Measurements from ENCODE around the gene PRDM4. TPM values are rescaled to one million over a fixed set of nuclear protein-coding genes. Genes with fewer than 3 reads are reported as not detected.

Gene PRDM4
- total RNA-seq, 1 experiment from 2014 or later: 25.2 TPM

- CTCF ChIA-PET: no interaction called here
- no peak for DNase-seq
- Mint-ChIP-seq H3K36me3 (ENCODE audit: insufficient read depth, unreplicated experiment) (no peaks in the 10 kb centered on the region), H3K27ac (ENCODE audit: unreplicated experiment) (no peak overlapping the region), H3K4me1 (ENCODE audit: low read depth, unreplicated experiment) (no peaks in the 10 kb centered on the region), H3K9me3 (ENCODE audit: low read depth, unreplicated experiment) (no peaks in the 10 kb centered on the region), H3K4me3 (ENCODE audit: low read depth, unreplicated experiment) (no peak overlapping the region), H3K27me3 (ENCODE audit: unreplicated experiment) (peaks cover 57% of the 10 kb centered on the region)
- intact Hi-C loops (cut with micrococcal nuclease; ENCODE audit: unreplicated experiment): no loop called here
- BruUV-seq (replicated peaks): no TSS peak
- TF ChIP-seq CTCF (IDR thresholded peaks at IDR 0.05; ENCODE audit: unreplicated experiment): no peak
Observed at GRCh38 chr12:107780298-107780697, 19.4 kb upstream of the PRDM4 start.

GRCh38 chr12:107779077-107779831 lies 18.3 kb upstream of the PRDM4 start:
- intact Hi-C loops (cut with micrococcal nuclease; ENCODE audit: unreplicated experiment): no loop called here
- CTCF ChIA-PET: no interaction called here
- no TSS peak for BruUV-seq (replicated peaks)
- no peak overlapping the region for H3K4me3 Mint-ChIP-seq (ENCODE audit: low read depth, unreplicated experiment)
- peaks cover 64% of the 10 kb centered on the region for H3K27me3 Mint-ChIP-seq (ENCODE audit: unreplicated experiment)
- H3K27ac Mint-ChIP-seq (ENCODE audit: unreplicated experiment): no peak overlapping the region
- no peak for TF ChIP-seq CTCF (IDR thresholded peaks at IDR 0.05; ENCODE audit: unreplicated experiment)
- no peaks in the 10 kb centered on the region for H3K4me1 Mint-ChIP-seq (ENCODE audit: low read depth, unreplicated experiment)
- H3K36me3 Mint-ChIP-seq (ENCODE audit: insufficient read depth, unreplicated experiment): no peaks in the 10 kb centered on the region
- no peaks in the 10 kb centered on the region for H3K9me3 Mint-ChIP-seq (ENCODE audit: low read depth, unreplicated experiment)
- DNase-seq: no peak

DNA sequence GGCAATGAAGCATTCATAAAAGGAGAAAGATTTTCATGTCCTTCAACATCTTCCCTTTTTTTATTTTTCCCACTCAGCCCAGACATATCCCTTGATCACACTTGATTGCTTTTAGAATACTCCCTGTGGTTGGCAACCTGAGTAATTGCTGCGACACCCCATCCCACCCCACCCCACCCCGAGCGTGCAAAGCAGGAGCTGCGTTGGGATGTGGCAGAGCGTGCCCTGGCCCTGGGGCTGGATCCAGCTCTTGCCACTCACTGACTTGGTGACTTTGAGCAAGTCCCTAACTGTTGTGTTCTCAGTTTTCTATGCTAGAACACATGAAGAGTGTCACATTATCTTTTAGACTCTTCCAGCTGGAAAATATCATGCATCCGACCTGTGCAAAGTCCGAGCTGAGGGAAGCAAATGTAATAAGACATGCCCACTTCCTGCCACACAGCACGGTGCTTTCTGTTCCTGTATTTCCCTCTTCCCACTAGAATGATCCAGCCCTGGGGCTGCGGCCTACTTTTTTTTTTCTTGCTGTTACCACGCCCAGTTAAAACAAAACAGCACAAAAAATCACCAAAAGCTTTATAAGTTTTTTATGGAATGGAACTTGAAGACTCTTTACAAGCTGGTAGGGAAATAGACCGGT lies 17.6 kb upstream of the PRDM4 start:
- Mint-ChIP-seq H3K9me3 (ENCODE audit: low read depth, unreplicated experiment) (no peaks in the 10 kb centered on the region), H3K4me1 (ENCODE audit: low read depth, unreplicated experiment) (no peaks in the 10 kb centered on the region), H3K4me3 (ENCODE audit: low read depth, unreplicated experiment) (no peak overlapping the region), H3K27ac (ENCODE audit: unreplicated experiment) (no peak overlapping the region), H3K36me3 (ENCODE audit: insufficient read depth, unreplicated experiment) (no peaks in the 10 kb centered on the region), H3K27me3 (ENCODE audit: unreplicated experiment) (peaks cover 72% of the 10 kb centered on the region)
- no TSS peak for BruUV-seq (replicated peaks)
- no peak for TF ChIP-seq CTCF (IDR thresholded peaks at IDR 0.05; ENCODE audit: unreplicated experiment)
- CTCF ChIA-PET: no interaction called here
- DNase-seq: no peak
- intact Hi-C loops (cut with micrococcal nuclease; ENCODE audit: unreplicated experiment): no loop called here

DNA sequence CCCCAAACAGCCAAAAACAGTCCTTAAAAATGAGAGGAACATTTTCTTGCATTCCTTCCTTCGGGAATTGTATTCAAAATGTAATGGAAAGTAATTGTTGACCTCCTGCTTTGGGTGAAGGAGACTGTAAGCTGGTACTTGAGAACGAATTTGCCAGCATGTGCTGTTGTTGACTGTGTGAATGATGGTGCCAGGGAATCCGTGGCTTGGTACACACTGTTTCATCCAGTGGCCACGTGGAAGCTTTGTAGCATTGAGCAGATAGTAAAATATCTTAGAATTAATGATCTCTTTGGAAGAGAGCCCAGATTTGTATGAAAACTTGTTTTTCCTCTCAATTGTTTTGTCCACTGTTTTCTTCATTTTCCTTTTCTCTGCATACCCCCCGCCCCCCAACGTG lies 15.2 kb upstream of the PRDM4 start:
- H3K4me1 Mint-ChIP-seq (ENCODE audit: low read depth, unreplicated experiment): no peaks in the 10 kb centered on the region
- intact Hi-C loops (cut with micrococcal nuclease; ENCODE audit: unreplicated experiment): no loop called here
- peaks cover 72% of the 10 kb centered on the region for H3K27me3 Mint-ChIP-seq (ENCODE audit: unreplicated experiment)
- H3K36me3 Mint-ChIP-seq (ENCODE audit: insufficient read depth, unreplicated experiment): no peaks in the 10 kb centered on the region
- CTCF ChIA-PET: no interaction called here
- H3K9me3 Mint-ChIP-seq (ENCODE audit: low read depth, unreplicated experiment): no peaks in the 10 kb centered on the region
- BruUV-seq (replicated peaks): no TSS peak
- H3K4me3 Mint-ChIP-seq (ENCODE audit: low read depth, unreplicated experiment): no peak overlapping the region
- TF ChIP-seq CTCF (IDR thresholded peaks at IDR 0.05; ENCODE audit: unreplicated experiment): no peak
- H3K27ac Mint-ChIP-seq (ENCODE audit: unreplicated experiment): no peak overlapping the region
- no peak for DNase-seq
